Measurements from ENCODE around the gene ADAM8.
A peak's percentile ranks its signal among the peaks of the same experiment; 100 is the strongest.
"Not testable (repeated sequence)": the region's sequence is repeated elsewhere in the genome, so short reads cannot be mapped to it uniquely, and the experiment has no call there.

ADAM8 gene

DNA sequence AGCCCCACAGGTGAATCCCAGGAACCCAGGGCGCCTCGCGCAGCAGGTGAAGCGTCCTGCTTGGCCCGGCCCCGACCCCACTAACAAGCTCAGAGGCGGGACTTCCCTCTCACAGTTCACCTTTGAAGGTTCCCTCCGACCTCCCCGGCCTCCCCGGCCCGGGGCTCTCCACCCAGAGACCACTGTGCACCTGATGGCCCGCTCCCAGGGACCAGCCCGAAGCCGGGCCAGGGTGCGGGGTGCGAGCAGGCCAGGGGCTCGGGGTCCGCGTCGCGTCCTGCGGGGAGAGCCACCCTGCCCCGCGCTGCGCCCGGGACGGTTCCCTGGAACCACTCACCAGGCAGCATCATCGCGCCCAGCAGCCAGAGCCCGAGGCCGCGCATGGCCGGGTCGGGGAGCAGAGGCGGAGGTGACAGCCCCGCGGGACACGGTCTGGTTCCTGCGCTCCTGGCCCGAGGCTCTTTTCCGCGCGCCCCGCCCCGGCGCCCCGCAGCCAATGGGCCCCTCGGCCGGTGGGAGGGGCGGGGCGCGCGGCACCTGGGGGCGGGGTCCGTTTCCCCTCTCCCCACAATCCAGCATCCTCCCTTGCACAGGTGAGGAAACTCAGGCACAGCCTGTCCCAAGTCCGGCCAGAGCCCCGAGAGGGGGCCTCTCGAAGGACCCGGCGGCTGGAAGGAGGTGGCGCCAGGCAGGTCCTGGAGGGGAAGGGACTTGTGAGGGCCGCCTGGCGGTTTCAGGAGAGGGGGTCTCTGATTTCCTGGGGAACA lies at the start of gene ADAM8:
Gene ADAM8 (minus strand): TSS at position 434 of the 767 bp plus-strand sequence. CDS start 51 bp downstream, at position 383.
- no peak for DNase-seq

DNA sequence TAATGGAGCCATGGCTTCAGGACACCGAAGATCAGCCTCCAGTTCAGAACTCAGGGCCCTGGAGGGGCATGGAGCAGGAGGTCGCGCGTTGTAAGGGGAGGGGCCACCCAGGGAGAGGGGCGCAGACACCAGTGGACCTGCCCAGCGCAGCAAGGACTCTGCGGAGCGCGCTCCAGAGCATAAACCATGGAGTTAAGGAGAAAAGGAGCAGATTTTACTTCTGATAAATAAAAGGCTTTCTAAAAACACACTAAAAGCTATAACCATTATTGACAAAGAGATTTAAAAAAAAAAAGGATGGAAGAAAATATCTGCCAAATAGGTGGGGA lies 49.5 kb upstream of the ADAM8 start:
- DNase-seq, result no peak

- DNase-seq, result no peak
Observed at GRCh38 chr10:133325440-133326222, 49.0 kb upstream of the ADAM8 start.

GRCh38 chr10:133324857-133325260 lies 48.2 kb upstream of the ADAM8 start:
- DNase-seq, result no peak

- peak; percentile 40 for DNase-seq
Observed at GRCh38 chr10:133324198-133324792, 47.6 kb upstream of the ADAM8 start.

DNA sequence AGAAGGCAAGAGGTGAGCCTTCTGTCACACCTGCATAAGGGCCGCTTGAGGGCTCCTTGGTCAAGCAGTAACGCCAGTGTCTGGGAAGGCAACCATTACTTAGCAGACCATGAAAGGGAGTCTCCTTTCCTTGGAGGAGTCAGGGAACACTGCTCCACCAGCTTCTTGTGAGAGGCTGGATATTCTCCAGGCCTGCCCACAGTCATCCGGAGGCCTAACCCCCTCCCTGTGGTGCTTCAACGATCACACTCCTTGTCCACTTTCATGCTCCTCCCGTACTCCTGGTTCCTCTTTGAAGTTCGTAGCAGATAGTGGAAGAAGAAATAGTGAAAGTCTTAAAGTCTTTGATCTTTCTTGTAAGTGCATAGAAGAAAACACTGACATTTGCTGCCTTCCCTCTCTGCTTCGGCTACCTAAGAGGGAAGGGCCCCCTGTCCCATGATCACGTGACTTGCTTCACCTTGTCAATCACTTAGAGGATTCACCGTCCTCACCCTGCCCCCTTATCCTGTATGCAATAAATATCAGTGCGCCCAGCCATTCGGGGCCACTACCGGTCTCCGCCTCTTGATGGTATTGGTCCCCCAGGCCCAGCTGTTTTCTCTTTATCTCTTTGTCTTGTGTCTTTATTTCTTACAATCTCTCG lies 45.5 kb upstream of the ADAM8 start:
- DNase-seq, result not testable (repeated sequence)

DNA sequence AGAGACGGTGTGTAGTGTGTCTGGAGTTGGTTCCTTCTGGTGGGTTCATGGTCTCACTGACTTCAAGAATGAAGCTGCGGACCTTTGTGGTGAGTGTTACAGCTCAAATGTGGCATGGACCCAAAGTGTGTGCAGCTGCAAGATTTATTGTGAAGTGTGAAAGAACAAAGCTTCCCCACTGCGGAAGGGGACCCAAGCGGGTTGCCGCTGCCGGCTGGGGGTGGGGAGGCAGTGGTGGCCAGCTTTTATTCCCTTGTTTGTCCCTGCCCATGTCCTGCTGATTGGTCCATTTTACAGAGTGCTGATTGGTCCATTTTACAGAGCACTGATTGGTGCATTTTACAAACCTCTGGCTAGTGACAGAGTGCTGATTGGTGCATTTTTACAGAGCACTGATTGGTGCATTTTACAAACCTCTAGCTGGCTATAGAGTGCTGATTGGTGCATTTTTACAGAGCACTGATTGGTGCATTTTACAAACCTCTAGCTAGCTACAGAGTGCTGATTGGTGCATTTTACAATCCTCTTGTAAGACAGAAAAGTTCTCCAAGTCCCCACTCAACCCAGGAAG lies 44.3 kb upstream of the ADAM8 start:
- not testable (repeated sequence) for DNase-seq

DNA sequence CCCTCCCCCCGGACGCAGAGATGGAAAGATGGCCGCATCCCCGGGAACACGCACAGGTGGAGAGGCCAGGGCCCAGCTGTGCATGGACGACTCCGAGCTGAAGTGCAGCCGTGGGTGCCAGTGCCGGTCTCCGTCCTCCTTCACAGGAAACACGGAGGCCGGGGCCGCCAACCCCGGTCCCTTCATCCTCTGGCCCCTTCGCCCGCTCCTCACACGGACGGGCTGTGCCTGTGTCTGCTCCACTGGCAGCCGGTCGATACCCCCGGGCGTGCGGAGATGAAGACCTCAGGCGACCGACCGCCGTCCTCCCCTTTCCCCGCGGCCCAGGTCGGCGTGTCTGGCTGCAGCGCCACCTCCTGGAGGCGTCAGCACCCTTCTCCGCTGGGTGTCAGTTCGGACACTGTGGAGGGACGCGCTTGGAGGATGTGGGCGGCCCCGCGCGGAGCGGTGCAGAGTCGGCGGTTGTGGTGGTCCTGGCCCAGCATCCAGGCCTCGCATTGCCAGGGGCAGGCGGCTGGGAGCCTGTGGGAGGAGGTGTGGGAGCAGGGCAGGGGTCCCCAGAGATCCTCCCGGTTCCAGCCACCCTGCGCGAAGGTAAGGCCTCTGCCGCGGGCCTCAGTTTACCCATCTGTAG lies 41.9 kb upstream of the ADAM8 start:
- peak; percentile 14 for DNase-seq

- DNase-seq, result no peak
Observed at GRCh38 chr10:133316732-133317131, 40.1 kb upstream of the ADAM8 start.

- no peak for DNase-seq
Observed at GRCh38 chr10:133316266-133316665, 39.6 kb upstream of the ADAM8 start.

GRCh38 chr10:133315847-133316246 lies 39.2 kb upstream of the ADAM8 start:
- no peak for DNase-seq

- no peak for DNase-seq
Observed at GRCh38 chr10:133314911-133315310, 38.2 kb upstream of the ADAM8 start.

DNA sequence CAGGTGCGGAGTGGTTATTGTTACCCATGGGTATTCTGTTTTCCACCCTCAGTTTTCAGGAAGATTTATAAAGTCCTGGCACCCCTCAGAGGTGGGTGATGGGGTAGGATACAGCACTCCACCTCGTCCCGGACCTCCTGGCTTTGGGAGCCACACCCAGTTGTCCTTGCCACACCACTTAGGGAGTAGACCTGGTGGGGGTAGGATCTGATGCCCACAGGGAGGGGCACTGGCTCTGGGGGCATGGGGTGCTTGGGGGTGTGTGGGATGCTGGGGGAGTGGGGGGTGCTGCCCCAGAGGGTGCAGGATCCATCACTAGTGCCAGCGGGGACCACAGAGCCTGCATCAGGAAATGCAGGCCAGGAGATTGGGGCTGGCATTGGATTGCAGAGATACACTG lies 36.5 kb upstream of the ADAM8 start:
- no peak for DNase-seq

- DNase-seq, result no peak
Observed at GRCh38 chr10:133312769-133313145, 36.1 kb upstream of the ADAM8 start.

DNA sequence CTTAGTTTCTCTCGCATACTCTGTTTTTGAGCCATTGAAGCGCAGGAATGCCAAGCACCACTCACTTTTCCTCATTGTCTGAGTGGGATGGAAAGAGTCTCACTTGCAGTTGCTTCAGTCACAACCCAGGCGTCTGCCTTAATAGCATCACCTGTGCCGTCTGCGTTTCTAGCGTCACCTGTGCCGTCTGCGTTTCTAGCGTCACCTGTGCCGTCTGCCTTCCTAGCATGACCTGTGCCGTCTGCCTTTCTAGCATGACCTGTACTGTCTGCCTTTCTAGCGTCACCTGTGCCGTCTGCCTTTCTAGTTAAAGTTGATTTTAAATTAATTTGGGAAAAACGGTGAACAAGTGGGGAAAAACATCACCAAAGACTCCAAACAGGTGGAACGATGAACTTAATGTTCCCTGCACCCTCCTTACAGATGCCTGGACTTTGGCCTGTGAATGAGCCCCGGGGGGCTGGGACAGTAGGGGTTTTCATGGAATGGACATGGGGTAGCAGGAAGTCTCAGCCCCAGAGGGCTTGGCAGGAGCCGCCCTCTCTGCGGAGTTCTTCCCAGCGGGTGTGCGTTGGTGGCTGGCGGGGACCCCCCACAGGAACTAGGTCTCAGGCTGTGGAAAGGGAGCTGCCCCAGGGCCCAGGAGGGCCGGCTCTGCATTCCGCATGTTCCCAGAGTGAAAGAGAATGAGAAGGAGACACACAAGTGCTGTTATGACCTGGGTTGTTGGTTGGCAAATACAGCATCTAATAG lies 35.5 kb upstream of the ADAM8 start:
- no peak for DNase-seq

DNA sequence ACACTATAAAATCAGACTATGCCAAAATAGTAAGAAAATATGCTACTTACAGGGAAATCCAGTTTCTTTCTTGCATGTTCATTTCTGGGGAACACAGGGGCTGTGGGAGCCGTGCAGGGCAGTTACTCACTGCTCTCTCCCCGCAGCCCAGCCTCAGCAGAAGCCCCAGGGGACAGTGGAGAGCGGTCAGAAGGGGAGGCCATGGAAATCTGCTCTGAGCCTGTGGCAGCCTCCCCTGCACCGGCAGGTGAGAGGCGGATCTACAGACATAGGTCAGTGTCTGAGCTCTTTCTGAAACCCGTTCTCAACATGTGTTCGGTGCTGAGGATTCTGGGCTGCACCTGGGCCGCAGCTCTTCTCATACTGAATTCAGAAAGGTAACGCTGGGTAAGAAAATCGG lies 34.9 kb upstream of the ADAM8 start:
- no peak for DNase-seq

DNA sequence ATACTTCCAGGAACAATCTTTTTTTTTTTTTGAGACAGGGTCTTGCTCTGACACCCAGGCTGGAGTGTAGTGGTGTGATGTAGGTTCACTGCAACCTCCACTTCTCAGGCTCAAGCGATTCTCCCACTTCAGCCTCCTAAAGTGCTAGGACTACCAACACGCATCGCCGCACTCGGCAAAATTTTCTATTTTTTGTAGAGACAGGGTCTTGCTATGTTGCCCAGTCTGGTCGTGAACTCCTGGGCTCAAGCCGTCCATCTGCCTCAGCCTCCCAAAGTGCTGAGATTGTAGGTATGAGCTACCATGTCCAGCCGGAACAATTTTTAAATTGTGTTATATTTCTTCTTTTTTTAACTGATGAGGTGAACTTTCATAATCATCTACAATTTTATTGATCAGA lies 34.1 kb upstream of the ADAM8 start:
- DNase-seq, result no peak

GRCh38 chr10:133310399-133310755 lies 33.7 kb upstream of the ADAM8 start:
- no peak for DNase-seq

- peak; percentile 67 for DNase-seq
Observed at GRCh38 chr10:133309720-133310398, 33.2 kb upstream of the ADAM8 start.

DNA sequence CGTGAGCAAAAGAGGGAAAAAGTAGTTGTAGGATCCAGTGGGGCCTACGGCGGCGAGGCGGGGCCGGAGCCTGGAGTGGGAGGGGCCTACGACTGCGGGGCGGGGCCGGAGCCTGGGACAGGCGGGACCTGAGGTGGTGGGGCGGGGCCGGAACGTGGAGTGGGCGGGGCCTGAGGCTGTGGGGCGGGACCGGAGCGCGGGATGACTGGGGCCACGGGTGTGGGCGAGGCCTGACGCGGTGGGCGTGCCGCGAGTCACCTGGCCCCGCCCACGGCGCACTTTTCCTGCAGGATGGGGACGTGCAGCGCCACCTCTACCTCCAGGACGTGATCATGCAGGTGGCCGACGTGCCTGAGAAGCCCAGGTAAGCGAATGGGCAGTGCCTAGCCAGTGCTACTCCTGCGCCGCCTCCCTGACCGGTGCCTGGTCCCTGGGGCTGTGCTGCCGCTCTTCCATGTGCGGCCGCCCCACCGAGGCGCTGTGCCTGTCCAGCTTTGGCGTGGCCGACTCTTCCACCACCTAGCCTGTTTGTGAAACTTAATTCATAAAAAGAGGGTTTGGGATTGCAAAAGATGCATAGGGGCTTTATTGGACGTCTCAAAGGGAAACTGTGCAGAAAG lies 32.5 kb upstream of the ADAM8 start:
- DNase-seq, result peak; percentile 54

Data from NCI-H2029 (cell line).